ENCODE data around the gene ABCB11.
"Not testable (repeated sequence)": the region's sequence is repeated elsewhere in the genome, so short reads cannot be mapped to it uniquely, and the experiment has no call there.

The ABCB11 gene

DNA sequence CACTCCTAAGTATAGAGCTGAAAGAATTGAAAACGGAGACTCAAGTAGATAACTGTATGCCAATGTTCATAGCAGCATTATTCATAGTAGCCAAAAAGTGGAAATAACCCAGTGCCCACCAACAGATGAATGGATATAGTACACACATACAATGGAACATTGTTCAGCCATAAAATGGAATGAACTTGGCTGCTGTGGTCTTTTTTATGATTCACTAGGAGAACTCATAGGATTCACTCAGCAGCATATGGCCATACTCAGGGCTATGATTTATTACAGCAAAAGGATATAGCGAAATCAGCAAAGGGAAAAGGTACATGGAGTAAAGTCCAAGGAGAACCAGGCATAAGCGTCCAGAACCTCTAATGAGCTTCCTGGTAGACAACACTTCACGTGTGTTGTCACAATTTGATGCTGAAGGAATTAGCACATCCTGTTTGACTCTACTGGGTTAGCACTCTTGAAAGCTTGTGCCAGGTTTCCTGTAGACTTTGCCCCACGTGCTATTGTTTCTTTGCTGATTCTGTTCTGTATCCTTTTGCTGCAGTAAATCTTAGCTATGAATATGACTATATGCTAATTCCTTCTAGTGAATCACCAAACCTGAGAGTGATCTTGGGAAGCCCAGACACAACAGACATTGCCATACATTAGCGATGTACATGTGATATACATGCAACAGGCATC is 156.6 kb downstream of the ABCB11 start:
- no peak for DNase-seq

DNA sequence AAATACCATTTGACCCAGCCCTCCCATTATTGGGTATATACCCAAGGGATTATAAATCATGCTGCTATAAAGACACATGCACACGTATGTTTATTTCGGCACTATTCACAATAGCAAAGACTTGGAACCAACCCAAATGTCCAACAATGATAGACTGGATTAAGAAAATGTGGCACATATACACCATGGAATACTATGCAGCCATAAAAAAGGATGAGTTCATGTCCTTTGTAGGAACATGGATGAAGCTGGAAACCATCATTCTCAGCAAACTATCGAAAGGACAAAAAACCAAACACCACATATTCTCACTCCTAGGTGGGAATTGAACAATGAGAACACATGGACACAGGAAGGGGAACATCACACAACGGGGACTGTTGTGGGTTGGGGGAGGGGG is 160.3 kb downstream of the ABCB11 start:
- DNase-seq, result not testable (repeated sequence)
